ENCODE measurements around the gene TECPR1.

DNA sequence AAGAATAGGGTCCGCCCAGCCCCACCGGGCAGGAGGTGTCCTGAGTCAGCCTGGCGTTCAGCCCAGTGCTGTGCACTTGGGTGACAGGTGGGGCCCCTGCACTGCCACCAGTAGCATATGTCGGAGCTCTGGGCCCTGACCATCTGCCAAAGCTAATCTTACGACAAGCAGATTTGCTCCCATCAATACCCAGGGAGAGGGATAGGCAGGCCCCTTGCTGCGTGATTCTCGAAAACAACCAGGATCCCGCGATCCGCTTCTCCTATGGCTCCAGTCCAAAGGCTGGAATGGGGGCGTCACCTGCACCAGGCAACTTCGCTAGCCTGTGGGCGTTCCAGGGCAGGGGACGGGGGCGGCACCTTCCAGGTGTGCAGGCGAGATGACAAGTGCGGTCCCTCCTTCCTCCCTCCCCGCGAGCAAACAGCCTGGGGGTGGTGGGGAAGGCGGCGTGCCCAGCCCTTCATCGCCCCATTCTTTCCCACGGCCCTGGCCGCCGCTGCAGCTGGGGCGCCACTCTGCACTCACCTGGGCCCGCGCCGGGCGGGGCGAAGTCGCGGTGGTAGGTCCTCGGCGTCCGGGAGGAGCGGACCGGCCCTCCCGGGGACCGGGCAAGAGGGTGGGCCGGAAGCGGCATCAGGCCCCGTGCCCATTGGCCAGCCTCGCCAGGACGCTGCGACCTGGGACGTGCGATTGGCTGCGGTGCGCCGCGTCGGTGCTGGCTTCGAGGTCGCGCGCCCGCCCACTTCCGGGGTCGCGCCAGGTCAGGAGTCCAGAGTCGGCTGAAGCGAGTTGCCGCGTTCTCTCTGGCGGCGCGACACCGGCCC, at the start of gene TECPR1:
- TF ChIP-seq EZH2 (IDR thresholded peaks at IDR 0.05; ENCODE audit: borderline replicate concordance, low read length) (no peak), CTCF (IDR thresholded peaks at IDR 0.05; ENCODE audit: low read length) (no peak)
